Thymus (tissue), 11 donors: ENCODE data around the gene TTC24. TPM values are rescaled to one million over a fixed set of nuclear protein-coding genes. Genes with fewer than 3 reads are reported as not detected.
"Not testable (repeated sequence)": the region's sequence is repeated elsewhere in the genome, so short reads cannot be mapped to it uniquely, and the experiment has no call there.

ENCODE experiments used
- DNase-seq, 9 donors: peaks; one replicate each; pipeline ENCODE4 v3.0.0-alpha.2; 2013; ENCODE audit warnings: low spot score in 9 of 9, low read depth in 6 of 9, missing footprints in 1 of 9
- H3K27ac ChIP-seq, 2 donors: one replicate each; pipeline ENCODE4 v1.5.1; 2013; ENCODE audit warnings: control low read depth in 1 of 2, low read depth in 1 of 2, low read length in 1 of 2, mild to moderate bottlenecking in 1 of 2, moderate library complexity in 1 of 2
- H3K27me3 ChIP-seq, 2 donors: one replicate each; pipeline ENCODE4 v1.5.1; 2013; ENCODE audit warnings: low read length in 1 of 2; ENCODE audit not compliant: control insufficient read depth in 2 of 2, insufficient read depth in 1 of 2
- H3K36me3 ChIP-seq, 2 donors: one replicate each; pipeline ENCODE4 v1.5.1; 2013; ENCODE audit warnings: low read length in 1 of 2, mild to moderate bottlenecking in 1 of 2, moderate library complexity in 1 of 2; ENCODE audit not compliant: control insufficient read depth in 2 of 2, insufficient read depth in 2 of 2
- H3K4me1 ChIP-seq, 2 donors: one replicate each; pipeline ENCODE4 v1.5.1; 2013; ENCODE audit warnings: low read length in 2 of 2; ENCODE audit not compliant: control insufficient read depth in 2 of 2, insufficient read depth in 2 of 2
- H3K4me3 ChIP-seq, 2 donors: one replicate each; pipeline ENCODE4 v1.5.1; 2013; ENCODE audit warnings: low read length in 2 of 2, control low read depth in 1 of 2, mild to moderate bottlenecking in 1 of 2
- H3K9me3 ChIP-seq, 2 donors: one replicate each; pipeline ENCODE4 v1.5.1; 2013; ENCODE audit warnings: low read length in 1 of 2, mild to moderate bottlenecking in 1 of 2; ENCODE audit not compliant: control insufficient read depth in 2 of 2, insufficient read depth in 1 of 2
- WGBS: extraction: QIAGEN DNeasy Blood & Tissue Kit; methylation state at CpG from one replicate; pipeline ENCODE4 v1.1.7; 2013; 5-methylcytosine and 5-hydroxymethylcytosine counted together
- polyA plus RNA-seq: library from polyadenylated mRNA; stranded (reverse); fragments of 200-250 nt; gene quantifications from one replicate; pipeline ENCODE4 v1.2.3, GENCODE V29; 2013
- total RNA-seq: library from RNA; stranded (reverse); fragments of 120-200 nt; gene quantifications from one replicate; pipeline ENCODE4 v1.2.4, GENCODE V29; 2013
- donor health status: healthy.

Gene TTC24
- total and polyA plus RNA-seq, 2 donors = 12.9 to 13.4 TPM

DNA sequence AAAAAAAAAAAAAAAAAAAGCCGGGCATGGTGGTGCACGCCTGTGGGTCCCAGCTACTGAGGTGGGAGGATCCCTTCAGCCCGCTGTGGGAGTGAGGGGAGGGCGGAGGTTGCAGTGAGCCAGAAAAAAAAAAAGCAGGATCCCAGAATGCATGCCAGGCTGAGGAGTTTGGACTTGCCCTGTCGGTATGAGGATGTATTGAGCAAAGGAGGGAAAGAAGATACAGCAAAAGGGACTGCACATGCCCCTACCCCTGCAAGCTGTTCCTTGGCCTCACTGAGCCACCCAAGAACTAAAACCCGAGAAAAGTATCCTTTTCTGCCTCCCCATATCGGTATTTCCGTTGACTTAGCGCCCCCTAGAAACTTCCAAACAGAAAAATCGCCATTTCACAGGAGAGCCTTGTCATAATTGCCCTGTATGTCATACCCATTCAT is 23.1 kb downstream of the TTC24 start:
- WGBS = 54% methylated on average over 10 of the region's 10 CpGs
- Histone ChIP-seq H3K9me3 (no peaks in the 10 kb centered on the region), H3K36me3 (peaks cover 6 to 14% of the 10 kb centered on the region in 2 donors), H3K4me3 (no peak overlapping the region), H3K27me3 (no peaks in the 10 kb centered on the region), H3K27ac (no peak overlapping the region), H3K4me1 (peaks cover 7 to 26% of the 10 kb centered on the region in 2 donors)
- DNase-seq = peak in 1 of 9 donors; percentile 56

GRCh38 chr1:156607344-156607743 is 27.8 kb downstream of the TTC24 start:
- not testable (repeated sequence) for DNase-seq, H3K27ac ChIP-seq, H3K9me3 ChIP-seq, H3K4me1 ChIP-seq, H3K4me3 ChIP-seq, H3K36me3 ChIP-seq
- 95% methylated on average over 4 of the region's 4 CpGs for WGBS
- H3K27me3 ChIP-seq = peaks cover 0 to 16% of the 10 kb centered on the region in 2 donors

DNA sequence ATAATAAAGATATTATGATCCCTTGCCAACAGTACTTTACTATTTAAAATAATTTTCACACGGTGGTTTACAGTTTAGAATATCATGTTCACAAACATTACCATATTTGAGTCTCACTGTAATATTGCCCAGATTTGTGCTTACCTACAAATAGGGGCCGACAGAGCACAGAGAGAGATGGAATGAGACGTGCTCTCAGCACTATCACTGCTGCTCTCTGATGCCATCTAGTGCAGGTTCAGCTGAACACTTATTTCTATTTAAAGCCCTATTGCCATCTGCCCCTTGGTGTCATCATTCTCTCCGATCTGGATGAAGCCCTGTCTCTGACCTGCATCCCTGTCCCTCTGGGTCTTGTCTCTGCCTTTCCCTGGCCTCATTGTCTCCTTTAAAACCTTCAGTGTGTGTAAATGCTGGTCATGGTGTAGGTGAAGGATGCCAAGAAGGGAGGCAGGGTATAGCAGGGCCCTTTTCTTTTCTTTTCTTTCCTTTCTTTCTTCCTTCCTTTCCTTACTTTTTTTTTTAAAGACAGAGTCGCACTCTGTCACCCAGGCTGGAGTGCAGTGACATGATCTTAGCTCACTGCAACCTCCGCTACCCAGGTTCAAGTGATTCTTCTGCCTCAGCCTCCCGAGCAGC is 28.6 kb downstream of the TTC24 start:
- no peaks in the 10 kb centered on the region for H3K9me3 ChIP-seq
- no peak overlapping the region for H3K4me3 ChIP-seq
- no peak overlapping the region for H3K27ac ChIP-seq
- peak in 7 of 9 donors; percentile 62 to 87 (median 72) for DNase-seq
- H3K36me3 ChIP-seq = no peaks in the 10 kb centered on the region
- WGBS = 34% methylated on average over 7 of the region's 7 CpGs
- peaks cover 0 to 4% of the 10 kb centered on the region in 2 donors for H3K4me1 ChIP-seq
- peaks cover 0 to 22% of the 10 kb centered on the region in 2 donors for H3K27me3 ChIP-seq

DNA sequence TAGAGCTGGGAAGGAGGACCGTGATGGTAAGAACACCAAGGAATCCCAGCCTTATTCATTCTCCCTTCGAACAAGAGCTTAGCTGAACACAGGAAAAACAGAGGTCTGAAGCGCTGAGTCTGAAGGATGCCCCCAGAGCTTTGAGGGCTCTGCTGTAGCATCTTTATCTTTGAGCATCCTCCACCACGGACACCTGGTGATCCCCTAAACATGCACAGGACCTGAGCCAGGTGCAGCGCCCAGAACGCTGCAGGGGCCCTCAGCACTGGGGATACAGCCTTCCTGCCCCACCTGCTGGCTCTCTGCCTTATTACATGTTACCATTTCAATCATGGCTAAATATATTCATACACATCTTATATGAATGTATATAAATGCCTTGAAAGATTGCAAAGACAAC is 29.5 kb downstream of the TTC24 start:
- Histone ChIP-seq H3K4me1 (peaks cover 0 to 4% of the 10 kb centered on the region in 2 donors), H3K9me3 (no peaks in the 10 kb centered on the region), H3K4me3 (no peak overlapping the region), H3K27ac (no peak overlapping the region), H3K27me3 (peaks cover 0 to 27% of the 10 kb centered on the region in 2 donors), H3K36me3 (no peaks in the 10 kb centered on the region)
- WGBS = 42% methylated on average over 6 of the region's 6 CpGs
- peak in 3 of 9 donors; percentile 62 to 77 (median 73) for DNase-seq

- H3K27ac ChIP-seq, H3K4me3 ChIP-seq, H3K4me1 ChIP-seq, H3K9me3 ChIP-seq, H3K36me3 ChIP-seq, DNase-seq: not testable (repeated sequence)
- H3K27me3 ChIP-seq = peaks cover 0 to 33% of the 10 kb centered on the region in 2 donors
- 97% methylated on average over 9 of the region's 9 CpGs for WGBS
Observed at GRCh38 chr1:156610072-156610471, 30.5 kb downstream of the TTC24 start.

DNA sequence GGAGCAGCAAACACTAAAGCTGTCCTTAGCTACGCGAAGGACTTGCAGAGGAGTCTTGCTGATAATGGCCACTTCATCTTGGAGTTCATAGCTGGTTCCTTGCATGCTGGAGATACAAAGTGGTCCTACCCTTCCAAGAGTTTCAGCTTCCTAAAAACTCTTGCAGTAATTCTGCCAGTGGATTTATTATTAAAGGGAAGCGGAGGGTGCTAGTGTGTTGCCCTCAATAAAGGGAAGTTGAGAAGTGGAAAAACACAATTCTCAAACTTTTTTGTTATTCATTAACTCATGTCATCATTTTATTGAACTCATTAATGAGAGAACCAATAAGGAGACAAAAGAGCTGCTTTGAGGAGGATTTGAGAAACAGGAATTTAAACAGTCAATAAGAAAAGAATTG is 33.1 kb downstream of the TTC24 start:
- Histone ChIP-seq H3K36me3 (no peaks in the 10 kb centered on the region), H3K4me3 (no peak overlapping the region), H3K4me1 (peaks cover 0 to 4% of the 10 kb centered on the region in 2 donors), H3K9me3 (no peaks in the 10 kb centered on the region), H3K27me3 (peaks cover 0 to 58% of the 10 kb centered on the region in 2 donors), H3K27ac (no peak overlapping the region)
- WGBS = 51% methylated on average over 3 of the region's 3 CpGs
- no peak for DNase-seq

DNA sequence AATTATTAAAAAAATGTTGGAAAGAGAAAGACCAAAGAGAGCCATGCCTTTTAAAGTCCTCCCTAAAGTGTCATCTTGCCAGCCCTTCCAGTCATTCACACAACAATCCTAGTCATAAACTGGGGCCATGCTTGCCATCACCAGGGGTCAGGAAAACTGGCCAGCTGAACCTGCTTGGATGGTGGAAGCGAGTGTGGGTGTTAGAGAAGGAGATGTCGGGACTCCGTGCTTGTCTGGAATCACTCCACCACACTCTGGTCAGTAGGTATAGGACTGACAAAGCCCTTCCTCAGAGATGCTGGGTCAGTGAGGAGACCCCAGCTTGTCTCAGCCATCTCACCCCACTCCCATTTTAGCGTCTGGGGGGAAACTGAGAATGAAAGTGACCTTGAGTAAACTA is 36.4 kb downstream of the TTC24 start:
- no peak overlapping the region for H3K27ac ChIP-seq
- no peak for DNase-seq
- no peak overlapping the region for H3K4me3 ChIP-seq
- no peaks in the 10 kb centered on the region for H3K36me3 ChIP-seq
- peaks cover 9 to 80% of the 10 kb centered on the region in 2 donors for H3K27me3 ChIP-seq
- no peaks in the 10 kb centered on the region for H3K4me1 ChIP-seq
- 65% methylated on average over 4 of the region's 4 CpGs for WGBS
- no peaks in the 10 kb centered on the region for H3K9me3 ChIP-seq

- no peaks in the 10 kb centered on the region for H3K4me1 ChIP-seq
- H3K36me3 ChIP-seq = no peaks in the 10 kb centered on the region
- no peaks in the 10 kb centered on the region for H3K9me3 ChIP-seq
- H3K4me3 ChIP-seq = no peak overlapping the region
- WGBS = 34% methylated on average over 5 of the region's 5 CpGs
- DNase-seq = no peak
- H3K27ac ChIP-seq = no peak overlapping the region
- peaks cover 12 to 81% of the 10 kb centered on the region in 2 donors for H3K27me3 ChIP-seq
Observed at GRCh38 chr1:156616463-156616862, 36.9 kb downstream of the TTC24 start.

DNA sequence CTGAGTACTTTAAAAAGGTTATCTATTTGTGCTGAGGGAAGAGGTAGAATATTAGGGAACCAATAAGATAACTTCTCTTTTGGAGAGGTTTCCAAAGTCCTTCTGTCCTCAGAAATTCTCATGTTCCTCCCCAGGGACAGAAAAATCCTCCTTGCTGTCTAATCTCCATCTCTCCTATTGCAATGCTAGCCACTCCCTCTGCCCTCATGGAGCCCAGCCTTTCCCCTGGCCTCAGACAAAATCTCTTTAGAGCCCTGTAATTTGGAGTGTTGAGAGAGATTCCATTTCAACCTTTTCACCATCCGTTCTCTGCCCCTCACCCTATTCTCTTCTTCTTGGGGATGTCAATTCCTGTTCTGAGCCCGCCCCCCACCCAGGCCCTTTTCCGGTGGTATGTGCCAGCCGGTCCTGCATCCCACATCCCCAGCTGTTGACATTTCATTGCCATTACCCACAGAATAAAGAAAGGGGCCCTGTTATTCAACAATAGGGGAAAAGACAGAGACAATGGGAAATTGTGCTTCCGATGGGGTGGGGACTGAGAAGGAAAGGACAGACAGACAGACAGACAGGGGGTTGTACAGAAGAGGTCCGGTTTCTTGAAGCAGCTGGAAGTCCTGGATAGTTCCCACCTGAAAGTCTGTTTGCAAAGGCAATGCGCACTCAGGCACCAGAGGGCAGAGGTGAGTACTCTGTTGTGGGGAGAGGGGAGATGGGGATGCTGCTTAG is 39.5 kb downstream of the TTC24 start, which contains the start of gene HAPLN2:
TSS of gene HAPLN2 (plus strand) at position 563 of the 729 bp plus-strand sequence. CDS start 4,076 bp downstream, outside the sequence.
- no peaks in the 10 kb centered on the region for H3K36me3 ChIP-seq
- 3% methylated on average over 7 of the region's 7 CpGs for WGBS
- DNase-seq = peak in 1 of 9 donors; percentile 32
- H3K27ac ChIP-seq = no peak within 1 kb of the TSS
- H3K27me3 ChIP-seq = peaks cover 24 to 88% of the 10 kb centered on the region in 2 donors
- H3K4me3 ChIP-seq = no peak within 1 kb of the TSS
- H3K9me3 ChIP-seq = no peaks in the 10 kb centered on the region
- peaks cover 0 to 3% of the 10 kb centered on the region in 2 donors for H3K4me1 ChIP-seq
